GM21528 (cell line): ENCODE measurements around the gene TCEA2.
"Not testable (repeated sequence)": the region's sequence is repeated elsewhere in the genome, so short reads cannot be mapped to it uniquely, and the experiment has no call there.

Experiments used
- ATAC-seq: cut with Tn5 transposase; IDR thresholded peaks from one replicate; pipeline ENCODE4 v1.9.1; 2021; ENCODE audit warnings: mild to moderate bottlenecking, moderate library complexity; ENCODE audit not compliant: unreplicated experiment, low FRiP score

Gene TCEA2

GRCh38 chr20:64105846-64106434 lies 42.9 kb downstream of the TCEA2 start:
- ATAC-seq: no peak

DNA sequence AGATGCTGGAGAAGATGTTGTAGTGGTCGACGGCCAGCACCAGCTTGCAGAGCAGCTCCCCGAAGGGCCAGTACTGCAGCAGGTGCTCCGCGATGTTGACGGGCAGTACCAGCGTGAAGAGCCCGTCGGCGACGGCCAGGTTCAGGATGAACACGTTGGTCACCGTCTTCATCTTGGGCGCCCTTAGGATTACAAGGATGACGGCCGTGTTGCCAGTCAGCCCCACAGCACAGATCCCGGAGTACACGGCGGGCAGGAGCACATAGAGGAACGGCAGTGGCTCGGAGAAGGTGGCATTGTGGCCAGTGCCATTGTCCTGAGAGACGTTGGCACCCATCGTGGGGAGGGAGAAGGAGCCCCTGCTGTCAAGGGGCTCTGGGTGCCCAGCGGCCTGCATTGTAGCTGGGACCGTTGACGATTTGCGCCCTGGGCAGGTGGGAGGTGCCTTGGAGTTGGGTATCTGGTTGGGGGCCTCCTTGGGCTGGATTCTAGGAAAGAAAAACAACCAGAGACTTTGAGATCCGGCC lies 43.5 kb downstream of the TCEA2 start:
- ATAC-seq: no peak

DNA sequence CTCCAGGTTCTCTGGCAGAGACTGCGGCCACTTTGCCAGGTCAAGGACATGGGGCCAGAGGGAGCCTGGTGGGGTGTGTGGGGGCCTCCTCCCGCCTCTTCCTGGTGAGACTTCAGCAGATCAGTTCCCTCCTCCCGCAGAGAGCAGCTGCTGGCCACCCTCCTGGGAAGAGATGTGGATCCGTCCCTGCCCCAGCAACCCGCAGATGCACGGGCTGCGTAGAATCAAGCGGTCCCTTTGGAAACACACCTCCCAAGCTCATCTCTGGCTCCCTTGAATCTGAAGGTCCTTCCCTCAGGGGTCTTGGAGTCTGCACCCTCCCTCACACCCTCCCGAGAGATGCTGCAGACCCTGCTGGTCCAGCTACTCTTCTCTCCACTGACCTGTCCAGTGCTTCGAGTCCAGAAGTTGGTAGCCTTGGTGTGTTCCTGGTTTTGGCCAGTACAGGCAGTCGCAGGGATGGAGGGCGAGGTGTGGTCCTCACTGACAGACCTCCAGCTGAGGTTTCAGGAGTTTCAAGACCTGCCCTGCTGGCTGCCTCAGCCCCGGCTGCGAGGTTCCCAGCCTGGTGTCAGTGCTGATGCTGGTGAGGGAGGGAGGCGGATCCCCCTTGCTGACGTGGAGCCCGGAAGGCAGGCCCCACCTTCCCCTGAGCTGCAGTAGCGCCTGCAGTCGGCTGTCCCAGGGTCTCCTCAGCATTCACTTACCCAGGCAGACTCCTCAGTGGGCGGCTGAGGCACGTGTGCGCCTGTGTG lies 44.2 kb downstream of the TCEA2 start, which contains the start of gene NPBWR2:
Gene NPBWR2 (minus strand): TSS at position 585 of the 755 bp plus-strand sequence. CDS start 734 bp downstream, outside the sequence.
- no peak for ATAC-seq

GRCh38 chr20:64107736-64108457 lies 44.9 kb downstream of the TCEA2 start:
- ATAC-seq: no peak

- ATAC-seq: no peak
Measured at GRCh38 chr20:64108731-64109681, 46.0 kb downstream of the TCEA2 start.

DNA sequence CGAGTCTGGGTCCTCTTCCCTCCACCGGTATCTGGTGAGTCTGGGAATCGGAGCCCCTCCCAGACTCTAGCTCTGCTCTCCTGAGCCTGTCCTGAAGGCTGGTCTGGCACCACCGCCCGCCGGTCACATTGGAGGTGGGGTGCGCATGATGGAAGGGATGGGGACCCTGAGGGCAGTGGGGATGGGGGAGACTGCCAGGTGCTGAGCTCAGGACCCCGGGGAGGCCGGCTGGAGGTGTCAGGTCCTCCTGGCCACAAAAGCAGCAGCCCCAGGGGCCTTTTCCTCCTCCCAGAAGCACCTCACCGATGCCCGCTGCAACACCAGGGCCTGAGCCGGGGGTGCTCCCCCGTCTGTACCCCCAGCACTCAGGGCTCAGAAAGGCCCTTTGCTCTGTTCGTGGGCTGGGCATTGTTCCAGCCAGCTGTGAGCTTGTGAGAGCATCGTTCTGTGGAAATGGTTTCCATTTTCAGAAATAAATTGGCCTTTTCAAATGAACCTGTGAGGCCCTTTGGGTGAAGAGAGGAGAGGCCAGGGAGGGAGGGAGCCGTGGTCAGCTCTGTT lies 46.9 kb downstream of the TCEA2 start:
- no peak for ATAC-seq

- no peak for ATAC-seq
Measured at GRCh38 chr20:64110411-64111068, 47.5 kb downstream of the TCEA2 start.

GRCh38 chr20:64111841-64112641 lies 49.0 kb downstream of the TCEA2 start:
- ATAC-seq: no peak

GRCh38 chr20:64112691-64113443 lies 49.9 kb downstream of the TCEA2 start:
- no peak for ATAC-seq

GRCh38 chr20:64113444-64113775 lies 50.4 kb downstream of the TCEA2 start:
- no peak for ATAC-seq

DNA sequence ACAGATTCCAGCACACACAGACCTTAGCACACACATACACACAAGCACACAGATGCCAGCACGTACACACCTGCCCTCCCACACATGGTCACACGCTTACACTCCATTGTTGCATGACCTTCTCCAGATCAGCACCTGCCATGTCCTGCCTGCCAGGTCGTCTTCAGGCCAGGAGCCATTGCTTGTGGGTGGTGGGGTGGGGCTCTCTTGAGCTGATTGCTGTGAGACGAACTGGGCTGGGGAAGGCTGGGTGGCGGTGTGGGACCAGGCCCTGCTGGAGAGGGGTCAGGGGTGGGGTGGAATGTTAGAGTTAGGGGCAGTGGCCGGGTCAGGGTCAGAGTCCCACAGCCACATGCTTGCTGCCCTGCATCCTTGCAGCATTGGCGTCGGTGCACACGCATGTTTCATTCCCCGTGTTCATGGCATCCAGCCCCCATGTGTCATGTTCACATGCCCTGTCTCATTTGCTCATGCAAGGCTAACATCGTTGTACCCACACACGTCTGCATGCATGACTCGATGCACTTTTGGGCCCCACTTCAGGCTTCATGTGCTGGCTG lies 50.9 kb downstream of the TCEA2 start:
- no peak for ATAC-seq

- ATAC-seq: no peak
Measured at GRCh38 chr20:64114356-64114971, 51.5 kb downstream of the TCEA2 start.

GRCh38 chr20:64115171-64115911 lies 52.3 kb downstream of the TCEA2 start:
- no peak for ATAC-seq

DNA sequence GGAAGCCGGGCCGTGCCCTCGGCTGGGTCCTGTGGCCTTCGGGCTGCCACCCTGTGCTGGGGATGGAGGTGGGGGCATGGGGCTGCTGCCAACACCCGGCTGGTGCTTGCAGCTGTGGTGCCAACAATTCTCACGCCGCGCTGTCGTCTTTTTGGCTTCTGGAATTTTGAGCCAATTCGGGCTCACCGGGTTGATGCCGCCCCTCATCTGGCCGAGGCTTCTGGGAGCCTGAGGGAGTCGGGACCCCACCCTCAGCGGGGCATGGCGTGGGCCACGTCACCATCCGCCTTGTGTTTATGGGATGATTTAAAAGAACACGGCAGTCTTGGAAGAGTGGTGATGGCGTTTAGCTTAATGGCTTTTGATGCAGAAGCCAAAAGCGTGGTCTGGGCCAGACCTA lies 53.0 kb downstream of the TCEA2 start:
- no peak for ATAC-seq

GRCh38 chr20:64116541-64117431 lies 53.8 kb downstream of the TCEA2 start:
- no peak for ATAC-seq

- ATAC-seq: not testable (repeated sequence)
Measured at GRCh38 chr20:64117432-64117777, 54.4 kb downstream of the TCEA2 start.
